B cell (primary cell): ENCODE results near the gene ENOX1.

Experiments
- CTCF ChIP-seq: fragments of 200-600 bp; IDR thresholded peaks from one replicate; pipeline ENCODE4 v1.8.0; 2022; ENCODE audit warnings: antibody characterized with exemption, mild to moderate bottlenecking
- EZH2 ChIP-seq: IDR thresholded peaks from 2 replicates; pipeline ENCODE4 v1.6.1; 2012; ENCODE audit warnings: borderline replicate concordance, low read depth, mild to moderate bottlenecking, moderate library complexity, low read length; ENCODE audit not compliant: insufficient read depth, poor library complexity, severe bottlenecking

- TF ChIP-seq CTCF (no peak), EZH2 (no peak)
These were observed 100.2 kb downstream of the ENOX1 start for GRCh38 chr13:43686557-43686956.
